Gastroesophageal sphincter (tissue), 3 donors: ENCODE measurements around the gene TSN.

Experiments used
- CTCF ChIP-seq, 4 experiments: fragments of 200-600 bp in 2 of 4; fragments of 450-650 bp in 2 of 4; sonication (generic) in 1 of 4; IDR thresholded peaks; one replicate each; pipeline ENCODE4 v1.5.1; 2017 to 2019; ENCODE audit warnings: antibody characterized with exemption in 4 of 4, mild to moderate bottlenecking in 2 of 4, moderate library complexity in 2 of 4
- EP300 ChIP-seq: sonication (generic); formaldehyde crosslinking; IDR thresholded peaks from one replicate; pipeline ENCODE4 v1.6.1; 2017; ENCODE audit warnings: antibody characterized with exemption, mild to moderate bottlenecking
- POLR2A ChIP-seq, 2 donors: fragments of 450-650 bp; IDR thresholded peaks; one replicate each; pipeline ENCODE4 v1.6.1; 2017; ENCODE audit warnings: antibody characterized with exemption in 2 of 2, mild to moderate bottlenecking in 2 of 2, moderate library complexity in 1 of 2

- no peak for TF ChIP-seq POLR2A (IDR thresholded peaks at IDR 0.05)
- TF ChIP-seq EP300 = no peak
- TF ChIP-seq CTCF (IDR thresholded peaks at IDR 0.05) = no peak
Observed at GRCh38 chr2:121777699-121778058, 22.2 kb downstream of the TSN start.
